ENCODE data around the gene IL11RA.
A peak's percentile ranks its signal among the peaks of the same experiment; 100 is the strongest.

The IL11RA gene

DNA sequence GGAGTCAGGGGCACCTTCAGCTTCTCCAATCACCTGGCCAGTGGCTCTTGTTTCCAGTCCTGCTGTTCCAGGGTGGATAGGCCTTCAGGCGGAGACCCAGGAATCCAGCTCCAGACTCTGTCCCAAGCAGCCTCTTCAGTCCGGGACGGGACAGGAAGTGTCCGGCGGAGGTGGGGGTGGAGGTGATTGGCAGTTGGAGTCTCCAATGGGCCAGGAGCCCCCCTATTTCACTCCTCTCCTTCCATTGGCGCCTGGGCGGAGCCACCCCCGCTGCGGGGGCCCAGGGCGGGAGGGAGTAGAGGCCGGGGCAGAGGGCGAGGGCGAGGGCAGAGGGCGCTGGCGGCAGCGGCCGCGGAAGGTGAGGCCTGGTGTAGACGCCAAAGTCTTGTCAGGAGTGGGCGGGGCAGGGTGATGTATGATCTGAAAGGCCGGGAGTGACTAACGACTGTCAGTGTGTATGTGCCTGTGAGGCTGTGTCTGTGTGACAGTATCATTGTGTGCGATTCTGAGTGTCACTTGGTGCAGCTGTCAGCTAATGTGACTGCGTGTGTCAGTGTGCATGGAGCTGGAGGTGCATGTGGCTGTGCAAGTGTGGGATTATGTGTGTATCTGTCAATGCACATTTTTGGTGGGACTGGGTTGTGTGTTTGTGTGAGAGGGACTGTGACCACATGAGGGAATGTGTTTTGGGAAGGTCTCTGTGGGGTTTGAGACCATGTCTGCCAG, at the start of gene IL11RA:
TSS of gene IL11RA (plus strand) at position 310 of the 726 bp plus-strand sequence. CDS start 3,033 bp downstream, outside the sequence.
- no peak for DNase-seq (ENCODE audit: low spot score)
- TF ChIP-seq, protein P1, sequence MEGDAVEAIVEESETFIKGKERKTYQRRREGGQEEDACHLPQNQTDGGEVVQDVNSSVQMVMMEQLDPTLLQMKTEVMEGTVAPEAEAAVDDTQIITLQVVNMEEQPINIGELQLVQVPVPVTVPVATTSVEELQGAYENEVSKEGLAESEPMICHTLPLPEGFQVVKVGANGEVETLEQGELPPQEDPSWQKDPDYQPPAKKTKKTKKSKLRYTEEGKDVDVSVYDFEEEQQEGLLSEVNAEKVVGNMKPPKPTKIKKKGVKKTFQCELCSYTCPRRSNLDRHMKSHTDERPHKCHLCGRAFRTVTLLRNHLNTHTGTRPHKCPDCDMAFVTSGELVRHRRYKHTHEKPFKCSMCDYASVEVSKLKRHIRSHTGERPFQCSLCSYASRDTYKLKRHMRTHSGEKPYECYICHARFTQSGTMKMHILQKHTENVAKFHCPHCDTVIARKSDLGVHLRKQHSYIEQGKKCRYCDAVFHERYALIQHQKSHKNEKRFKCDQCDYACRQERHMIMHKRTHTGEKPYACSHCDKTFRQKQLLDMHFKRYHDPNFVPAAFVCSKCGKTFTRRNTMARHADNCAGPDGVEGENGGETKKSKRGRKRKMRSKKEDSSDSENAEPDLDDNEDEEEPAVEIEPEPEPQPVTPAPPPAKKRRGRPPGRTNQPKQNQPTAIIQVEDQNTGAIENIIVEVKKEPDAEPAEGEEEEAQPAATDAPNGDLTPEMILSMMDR (IDR thresholded peaks at IDR 0.05; ENCODE audit: extremely low read depth, missing control alignments) = no peak

DNA sequence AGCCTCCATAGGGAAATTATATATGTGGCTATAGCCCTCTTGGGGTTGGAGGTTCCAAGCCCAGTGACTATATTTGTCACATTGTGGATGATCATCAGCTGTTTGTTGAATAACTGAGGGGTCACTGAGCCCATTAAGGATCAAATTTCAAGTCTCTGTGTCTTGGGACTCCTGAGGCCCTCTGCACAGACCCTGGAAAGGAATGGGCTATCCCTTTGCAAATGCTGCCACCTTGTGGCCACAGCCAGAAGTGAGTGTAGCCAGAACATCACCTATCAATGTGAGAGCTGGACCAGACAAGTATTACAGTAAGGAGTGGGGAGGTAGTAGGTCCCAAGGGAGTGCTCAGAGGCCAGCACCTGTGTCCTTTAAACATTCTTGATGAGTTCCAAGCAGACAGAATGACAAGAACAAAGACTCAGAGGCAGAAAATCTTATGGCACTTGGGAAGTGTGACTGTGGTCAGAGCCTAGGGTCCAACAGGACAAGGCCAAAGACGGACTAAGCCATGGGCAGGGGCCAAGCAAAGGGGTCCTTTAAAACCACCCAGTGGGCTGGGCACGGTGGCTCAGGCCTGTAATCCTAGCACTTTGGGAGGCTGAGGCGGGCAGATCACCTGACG, 48.3 kb upstream of the IL11RA start:
- peak; percentile 87 for DNase-seq (ENCODE audit: low spot score)
- TF ChIP-seq, protein P1 (IDR thresholded peaks at IDR 0.05; ENCODE audit: extremely low read depth, missing control alignments) = peak; percentile 88

DNA sequence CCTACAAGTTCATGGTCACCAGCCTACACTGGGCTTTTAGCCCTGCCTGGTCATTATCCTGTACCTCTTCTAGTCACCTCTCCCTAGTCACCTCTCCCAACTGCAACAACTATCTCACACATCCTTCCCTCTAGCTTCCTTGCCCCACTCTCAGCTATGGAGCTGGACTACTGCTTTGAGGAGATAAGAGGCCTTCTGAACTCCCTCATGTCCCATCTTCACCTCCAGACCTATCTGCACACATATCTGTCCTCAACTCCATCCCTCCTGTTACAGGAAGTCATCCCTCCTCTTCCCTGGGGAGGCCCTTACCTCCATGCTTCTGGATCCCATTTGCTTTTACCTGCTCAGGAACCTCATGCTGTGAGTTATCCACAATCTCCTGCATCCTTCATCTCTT, 45.8 kb upstream of the IL11RA start:
- DNase-seq (ENCODE audit: low spot score) = no peak
- TF ChIP-seq, protein P1 (IDR thresholded peaks at IDR 0.05; ENCODE audit: extremely low read depth, missing control alignments) = no peak

DNA sequence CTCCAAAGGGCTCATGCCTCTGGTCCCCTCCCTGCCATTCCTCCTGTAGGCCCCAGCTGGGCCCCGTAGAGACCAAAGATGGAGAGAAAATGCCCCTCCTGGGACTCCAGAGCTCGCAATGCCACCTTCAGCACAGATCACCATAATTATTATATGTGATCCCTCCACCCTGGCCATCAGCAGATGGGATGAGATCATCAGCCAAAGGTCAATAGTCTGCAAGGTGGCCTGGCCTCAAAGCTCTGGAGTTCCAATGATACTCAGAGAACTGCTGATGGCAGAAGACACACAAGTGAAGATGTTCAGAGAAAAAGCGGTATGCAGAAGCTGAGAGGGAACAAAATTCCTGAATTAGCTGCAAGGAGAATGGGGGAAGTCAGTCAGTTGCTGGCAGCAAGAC, 45.1 kb upstream of the IL11RA start:
- DNase-seq (ENCODE audit: low spot score) = no peak
- TF ChIP-seq, protein P1 (IDR thresholded peaks at IDR 0.05; ENCODE audit: extremely low read depth, missing control alignments) = no peak

DNA sequence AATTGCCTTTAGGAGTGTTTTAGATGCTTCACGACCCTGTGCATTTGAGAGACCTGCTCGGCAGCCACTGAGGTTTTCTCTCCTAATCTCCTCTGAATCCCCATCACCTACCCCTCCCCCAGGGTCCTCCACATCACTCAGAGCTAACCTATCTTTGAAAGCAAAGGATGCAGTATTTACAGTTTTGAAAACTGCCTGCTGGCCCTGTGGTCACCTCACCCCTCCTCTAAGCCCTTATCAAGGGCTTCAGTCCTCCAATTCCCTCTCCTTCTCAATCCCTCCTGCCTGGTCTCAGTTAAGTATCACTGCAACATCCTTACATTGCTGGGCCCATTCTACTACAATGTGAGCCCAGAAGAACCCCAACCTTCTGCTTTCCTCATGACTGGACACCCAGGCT, 44.7 kb upstream of the IL11RA start:
- DNase-seq (ENCODE audit: low spot score) = no peak
- TF ChIP-seq, protein P1 (IDR thresholded peaks at IDR 0.05; ENCODE audit: extremely low read depth, missing control alignments) = no peak

DNA sequence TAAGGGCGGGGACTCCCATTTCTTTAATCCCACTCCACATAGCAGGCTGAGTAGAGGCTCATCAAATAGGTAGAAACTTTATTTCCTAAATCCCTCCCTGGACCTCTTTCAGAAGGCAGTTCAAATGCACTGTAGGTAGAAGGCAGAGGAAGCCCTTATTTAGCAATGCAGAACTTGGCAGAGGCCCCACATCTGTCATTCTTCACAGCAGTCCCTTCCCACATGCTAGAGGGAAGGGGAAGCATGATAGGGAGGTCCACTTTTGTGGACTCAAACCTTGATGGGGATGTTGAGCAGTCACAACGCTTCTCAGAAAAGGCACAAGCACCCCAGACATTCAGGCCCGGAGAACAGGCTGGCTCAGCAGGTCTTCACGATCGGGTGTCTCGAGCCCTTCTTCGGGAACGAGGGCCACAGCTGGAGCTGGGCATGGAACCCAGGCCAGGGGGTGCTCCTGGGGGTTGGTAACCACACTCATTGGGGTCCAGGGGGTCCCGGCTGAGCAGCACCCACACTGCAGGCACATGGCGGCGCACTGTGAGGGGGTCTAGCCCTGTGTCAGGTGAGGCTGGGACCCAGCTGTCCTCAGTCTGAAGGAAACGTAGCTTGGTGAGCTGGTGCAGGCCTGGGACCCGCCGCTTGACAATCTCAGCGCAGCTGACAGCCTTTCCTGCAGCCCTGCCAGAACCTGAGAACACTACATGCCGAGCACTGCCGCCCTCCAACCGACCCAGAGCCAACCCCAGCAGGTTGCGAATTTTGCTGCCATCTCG, 41.4 kb upstream of the IL11RA start:
- TF ChIP-seq, protein P1 (IDR thresholded peaks at IDR 0.05; ENCODE audit: extremely low read depth, missing control alignments) = no peak
- no peak for DNase-seq (ENCODE audit: low spot score)
